ENCODE data around the gene COMT.

DNA sequence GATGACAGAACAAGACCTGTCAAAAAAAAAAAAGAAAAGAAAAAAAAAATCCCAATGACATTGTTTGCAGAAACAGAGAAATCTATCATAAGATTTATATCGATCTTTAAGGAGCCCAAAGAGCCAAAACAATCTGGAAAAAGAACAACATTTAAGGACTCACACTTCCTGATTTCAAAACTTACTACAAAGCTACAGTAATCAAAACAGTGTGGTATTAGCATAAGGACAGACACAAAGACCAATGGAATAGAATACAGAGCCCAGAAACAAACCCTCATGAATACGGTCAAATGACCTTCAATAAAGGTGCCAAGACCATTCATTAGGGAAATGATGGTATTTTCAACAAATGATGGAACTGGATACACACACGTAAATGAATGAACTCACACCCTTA, 62.9 kb downstream of the COMT start:
- TF ChIP-seq, protein P1, sequence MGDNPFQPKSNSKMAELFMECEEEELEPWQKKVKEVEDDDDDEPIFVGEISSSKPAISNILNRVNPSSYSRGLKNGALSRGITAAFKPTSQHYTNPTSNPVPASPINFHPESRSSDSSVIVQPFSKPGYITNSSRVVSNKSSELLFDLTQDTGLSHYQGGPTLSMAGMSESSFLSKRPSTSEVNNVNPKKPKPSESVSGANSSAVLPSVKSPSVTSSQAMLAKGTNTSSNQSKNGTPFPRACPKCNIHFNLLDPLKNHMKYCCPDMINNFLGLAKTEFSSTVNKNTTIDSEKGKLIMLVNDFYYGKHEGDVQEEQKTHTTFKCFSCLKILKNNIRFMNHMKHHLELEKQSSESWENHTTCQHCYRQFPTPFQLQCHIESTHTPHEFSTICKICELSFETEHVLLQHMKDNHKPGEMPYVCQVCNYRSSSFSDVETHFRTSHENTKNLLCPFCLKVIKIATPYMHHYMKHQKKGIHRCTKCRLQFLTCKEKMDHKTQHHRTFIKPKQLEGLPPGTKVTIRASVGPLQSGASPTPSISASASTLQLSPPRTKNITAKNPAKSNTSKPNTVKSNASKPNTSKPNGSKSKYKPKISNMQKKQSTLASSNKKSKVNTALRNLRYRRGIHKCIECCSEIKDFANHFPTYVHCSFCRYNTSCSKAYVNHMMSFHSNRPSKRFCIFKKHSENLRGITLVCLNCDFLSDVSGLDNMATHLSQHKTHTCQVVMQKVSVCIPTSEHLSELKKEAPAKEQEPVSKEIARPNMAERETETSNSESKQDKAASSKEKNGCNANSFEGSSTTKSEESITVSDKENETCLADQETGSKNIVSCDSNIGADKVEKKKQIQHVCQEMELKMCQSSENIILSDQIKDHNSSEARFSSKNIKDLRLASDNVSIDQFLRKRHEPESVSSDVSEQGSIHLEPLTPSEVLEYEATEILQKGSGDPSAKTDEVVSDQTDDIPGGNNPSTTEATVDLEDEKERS (tag by site-specific recombination; IDR thresholded peaks at IDR 0.05), result peak; percentile 76; the same call in 1 of the 2 replicates
- no peak for TF ChIP-seq ZNF658 (tag by site-specific recombination; IDR thresholded peaks at IDR 0.05)
- TF ChIP-seq, protein P2, sequence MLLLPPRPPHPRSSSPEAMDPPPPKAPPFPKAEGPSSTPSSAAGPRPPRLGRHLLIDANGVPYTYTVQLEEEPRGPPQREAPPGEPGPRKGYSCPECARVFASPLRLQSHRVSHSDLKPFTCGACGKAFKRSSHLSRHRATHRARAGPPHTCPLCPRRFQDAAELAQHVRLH (tag by site-specific recombination; IDR thresholded peaks at IDR 0.05), result peak; percentile 37; the same call in 1 of the 2 replicates
- TF ChIP-seq, protein P3, sequence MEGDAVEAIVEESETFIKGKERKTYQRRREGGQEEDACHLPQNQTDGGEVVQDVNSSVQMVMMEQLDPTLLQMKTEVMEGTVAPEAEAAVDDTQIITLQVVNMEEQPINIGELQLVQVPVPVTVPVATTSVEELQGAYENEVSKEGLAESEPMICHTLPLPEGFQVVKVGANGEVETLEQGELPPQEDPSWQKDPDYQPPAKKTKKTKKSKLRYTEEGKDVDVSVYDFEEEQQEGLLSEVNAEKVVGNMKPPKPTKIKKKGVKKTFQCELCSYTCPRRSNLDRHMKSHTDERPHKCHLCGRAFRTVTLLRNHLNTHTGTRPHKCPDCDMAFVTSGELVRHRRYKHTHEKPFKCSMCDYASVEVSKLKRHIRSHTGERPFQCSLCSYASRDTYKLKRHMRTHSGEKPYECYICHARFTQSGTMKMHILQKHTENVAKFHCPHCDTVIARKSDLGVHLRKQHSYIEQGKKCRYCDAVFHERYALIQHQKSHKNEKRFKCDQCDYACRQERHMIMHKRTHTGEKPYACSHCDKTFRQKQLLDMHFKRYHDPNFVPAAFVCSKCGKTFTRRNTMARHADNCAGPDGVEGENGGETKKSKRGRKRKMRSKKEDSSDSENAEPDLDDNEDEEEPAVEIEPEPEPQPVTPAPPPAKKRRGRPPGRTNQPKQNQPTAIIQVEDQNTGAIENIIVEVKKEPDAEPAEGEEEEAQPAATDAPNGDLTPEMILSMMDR (tag by site-specific recombination; IDR thresholded peaks at IDR 0.05), result no peak
- no peak for TF ChIP-seq IKZF3 (tag by site-specific recombination; IDR thresholded peaks at IDR 0.05)
- no peak for TF ChIP-seq ZNF121 (tag by site-specific recombination; IDR thresholded peaks at IDR 0.05)
- TF ChIP-seq ZNF623 (tag by site-specific recombination; IDR thresholded peaks at IDR 0.05), result no peak
- no peak for TF ChIP-seq ZNF274 (IDR thresholded peaks at IDR 0.05; ENCODE audit: low read length)
- TF ChIP-seq ZNF274 (tag by site-specific recombination; IDR thresholded peaks at IDR 0.05; ENCODE audit: borderline replicate concordance), result no peak
- TF ChIP-seq ZNF184 (tag by site-specific recombination; IDR thresholded peaks at IDR 0.05), result no peak
- TF ChIP-seq ZNF112 (tag by site-specific recombination; IDR thresholded peaks at IDR 0.05), result no peak
